NCI-H1436 (cell line): ENCODE data around the gene CALN1.

Experiments used
- DNase-seq: peaks from one replicate; lab custom pipeline; 2025; lab: John Stamatoyannopoulos, UW

CALN1 gene

GRCh38 chr7:72037516-72037915 lies 374.6 kb downstream of the CALN1 start:
- no peak for DNase-seq

- no peak for DNase-seq
Measured at GRCh38 chr7:72035266-72035665, 376.9 kb downstream of the CALN1 start.

- no peak for DNase-seq
Measured at GRCh38 chr7:72032934-72033333, 379.2 kb downstream of the CALN1 start.

GRCh38 chr7:72030994-72031667 lies 381.0 kb downstream of the CALN1 start:
- no peak for DNase-seq

GRCh38 chr7:72028267-72028666 lies 383.9 kb downstream of the CALN1 start:
- DNase-seq = no peak

GRCh38 chr7:72025381-72025960 lies 386.7 kb downstream of the CALN1 start:
- DNase-seq = no peak

GRCh38 chr7:72023926-72024325 lies 388.2 kb downstream of the CALN1 start:
- DNase-seq = no peak

- no peak for DNase-seq
Measured at GRCh38 chr7:72021716-72022115, 390.4 kb downstream of the CALN1 start.

- no peak for DNase-seq
Measured at GRCh38 chr7:72020311-72020710, 391.8 kb downstream of the CALN1 start.

- DNase-seq = no peak
Measured at GRCh38 chr7:72019436-72019835, 392.7 kb downstream of the CALN1 start.

- no peak for DNase-seq
Measured at GRCh38 chr7:72017756-72018155, 394.4 kb downstream of the CALN1 start.

- no peak for DNase-seq
Measured at GRCh38 chr7:72016574-72016973, 395.6 kb downstream of the CALN1 start.

GRCh38 chr7:72015136-72015535 lies 397.0 kb downstream of the CALN1 start:
- DNase-seq = no peak

GRCh38 chr7:72007018-72007417 lies 405.1 kb downstream of the CALN1 start:
- DNase-seq = no peak

- no peak for DNase-seq
Measured at GRCh38 chr7:72003236-72003635, 408.9 kb downstream of the CALN1 start.

GRCh38 chr7:71996141-71996540 lies 416.0 kb downstream of the CALN1 start:
- DNase-seq = no peak

- DNase-seq = no peak
Measured at GRCh38 chr7:71995111-71995510, 417.0 kb downstream of the CALN1 start.

GRCh38 chr7:71991586-71991985 lies 420.6 kb downstream of the CALN1 start:
- no peak for DNase-seq

GRCh38 chr7:71990138-71990462 lies 422.0 kb downstream of the CALN1 start:
- DNase-seq = no peak

GRCh38 chr7:71988201-71988600 lies 423.9 kb downstream of the CALN1 start:
- no peak for DNase-seq

- DNase-seq = no peak
Measured at GRCh38 chr7:71987200-71987767, 424.9 kb downstream of the CALN1 start.

- no peak for DNase-seq
Measured at GRCh38 chr7:71984348-71984747, 427.8 kb downstream of the CALN1 start.

GRCh38 chr7:71982851-71983250 lies 429.3 kb downstream of the CALN1 start:
- no peak for DNase-seq

GRCh38 chr7:71976645-71977044 lies 435.5 kb downstream of the CALN1 start:
- no peak for DNase-seq
